SHP77 treated with DMSO at 0.1 percent for 48 hours (cell line): ENCODE measurements around the gene CARD10.

ENCODE experiments used
- DNase-seq: peaks from one replicate; lab custom pipeline; 2025; lab: John Stamatoyannopoulos, UW

Gene CARD10

GRCh38 chr22:37467391-37467955 is 51.7 kb downstream of the CARD10 start:
- no peak for DNase-seq

GRCh38 chr22:37464181-37464580 is 55.0 kb downstream of the CARD10 start:
- DNase-seq: no peak

- no peak for DNase-seq
These were observed 56.2 kb downstream of the CARD10 start for GRCh38 chr22:37462983-37463382.

GRCh38 chr22:37462436-37462835 is 56.8 kb downstream of the CARD10 start:
- DNase-seq: no peak

- DNase-seq: no peak
These were observed 57.3 kb downstream of the CARD10 start for GRCh38 chr22:37461961-37462360.

- no peak for DNase-seq
These were observed 58.5 kb downstream of the CARD10 start for GRCh38 chr22:37460684-37461083.

- no peak for DNase-seq
These were observed 60.0 kb downstream of the CARD10 start for GRCh38 chr22:37459206-37459605.

GRCh38 chr22:37457093-37457893 is 61.9 kb downstream of the CARD10 start:
- DNase-seq: peak; percentile 31

- no peak for DNase-seq
These were observed 62.9 kb downstream of the CARD10 start for GRCh38 chr22:37456346-37456745.

GRCh38 chr22:37455896-37456295 is 63.3 kb downstream of the CARD10 start:
- no peak for DNase-seq

- peak; percentile 32 for DNase-seq
These were observed 64.1 kb downstream of the CARD10 start for GRCh38 chr22:37454857-37455686.

- DNase-seq: no peak
These were observed 65.5 kb downstream of the CARD10 start for GRCh38 chr22:37453696-37454095.

- DNase-seq: no peak
These were observed 68.0 kb downstream of the CARD10 start for GRCh38 chr22:37451218-37451617.

GRCh38 chr22:37449331-37450001 is 69.7 kb downstream of the CARD10 start:
- DNase-seq: no peak

- no peak for DNase-seq
These were observed 70.6 kb downstream of the CARD10 start for GRCh38 chr22:37448516-37449127.

GRCh38 chr22:37445501-37445900 is 73.7 kb downstream of the CARD10 start:
- DNase-seq: no peak

- DNase-seq: no peak
These were observed 75.2 kb downstream of the CARD10 start for GRCh38 chr22:37443977-37444376.

- peak; percentile 24 for DNase-seq
These were observed 76.1 kb downstream of the CARD10 start for GRCh38 chr22:37443086-37443485.

- peak; percentile 63 for DNase-seq
These were observed 76.7 kb downstream of the CARD10 start for GRCh38 chr22:37442537-37442936.

GRCh38 chr22:37442135-37442534 is 77.1 kb downstream of the CARD10 start:
- no peak for DNase-seq

GRCh38 chr22:37440875-37441274 is 78.3 kb downstream of the CARD10 start:
- no peak for DNase-seq
